Bone marrow (tissue), 2 donors: ENCODE results near the gene ESD.
"Not testable (repeated sequence)": the region's sequence is repeated elsewhere in the genome, so short reads cannot be mapped to it uniquely, and the experiment has no call there.

Experiments
- DNase-seq, 2 donors: peaks; one replicate each; lab custom pipeline; 2025; lab: John Stamatoyannopoulos, UW

Gene ESD

GRCh38 chr13:46795321-46795720, 1.6 kb downstream of the ESD start:
- no peak for DNase-seq

DNA sequence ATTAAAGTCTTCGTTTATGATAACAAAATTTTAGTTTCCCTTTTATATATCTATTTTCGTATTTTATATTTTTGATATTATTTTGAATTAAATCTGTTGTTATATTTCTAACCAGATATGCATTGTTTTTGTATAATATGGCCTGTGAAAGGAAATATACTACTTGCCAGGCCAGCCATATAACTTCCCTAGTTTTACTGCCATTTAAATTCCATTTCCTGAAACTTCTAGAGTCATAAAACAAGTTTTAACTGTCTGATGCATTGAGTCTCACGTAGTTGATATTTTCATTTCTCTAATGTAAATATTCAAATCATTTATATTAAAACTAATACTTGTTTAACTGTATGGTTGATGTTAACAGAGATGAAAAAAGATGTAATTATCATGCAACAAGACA, 13.5 kb downstream of the ESD start:
- DNase-seq = no peak

- DNase-seq = no peak
Measured at GRCh38 chr13:46782691-46783090, 14.3 kb downstream of the ESD start.

DNA sequence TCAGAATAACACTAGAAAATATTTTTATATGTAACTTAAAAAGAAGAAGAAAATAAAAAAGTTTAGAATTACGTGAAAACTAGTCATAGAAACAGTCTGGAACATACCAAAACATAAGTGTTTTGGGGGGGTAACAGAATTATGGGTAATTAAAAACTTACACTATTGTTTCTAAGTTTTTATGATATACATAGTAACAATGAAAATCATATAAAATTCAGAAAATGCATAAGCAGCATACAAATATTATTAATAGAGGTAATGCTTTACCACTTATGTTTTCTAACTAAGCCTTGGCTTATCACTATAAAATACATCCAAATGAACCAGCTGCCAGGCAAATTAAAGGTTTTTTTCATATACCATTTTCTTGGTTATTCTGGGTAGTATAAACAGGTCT, 14.9 kb downstream of the ESD start:
- no peak for DNase-seq

GRCh38 chr13:46778890-46779289, 18.1 kb downstream of the ESD start:
- no peak for DNase-seq

DNA sequence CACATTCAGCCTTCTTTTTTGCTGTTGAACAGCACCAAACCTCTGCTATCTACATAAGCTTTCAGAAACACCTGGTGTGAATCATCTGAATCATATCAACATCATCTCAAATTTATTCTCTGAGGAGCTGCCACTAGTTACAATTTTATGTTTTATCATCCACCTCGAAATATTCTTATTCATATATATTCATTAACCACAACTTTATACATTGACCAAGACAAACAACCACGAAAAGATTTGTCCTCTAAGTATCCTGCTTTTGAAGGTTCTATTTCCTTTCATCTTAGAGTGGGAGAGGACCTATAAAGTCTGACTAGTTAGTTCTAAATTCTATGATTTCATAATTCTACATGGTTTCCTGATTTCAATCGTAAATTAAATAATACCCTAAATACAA, 18.9 kb downstream of the ESD start:
- DNase-seq = no peak

DNA sequence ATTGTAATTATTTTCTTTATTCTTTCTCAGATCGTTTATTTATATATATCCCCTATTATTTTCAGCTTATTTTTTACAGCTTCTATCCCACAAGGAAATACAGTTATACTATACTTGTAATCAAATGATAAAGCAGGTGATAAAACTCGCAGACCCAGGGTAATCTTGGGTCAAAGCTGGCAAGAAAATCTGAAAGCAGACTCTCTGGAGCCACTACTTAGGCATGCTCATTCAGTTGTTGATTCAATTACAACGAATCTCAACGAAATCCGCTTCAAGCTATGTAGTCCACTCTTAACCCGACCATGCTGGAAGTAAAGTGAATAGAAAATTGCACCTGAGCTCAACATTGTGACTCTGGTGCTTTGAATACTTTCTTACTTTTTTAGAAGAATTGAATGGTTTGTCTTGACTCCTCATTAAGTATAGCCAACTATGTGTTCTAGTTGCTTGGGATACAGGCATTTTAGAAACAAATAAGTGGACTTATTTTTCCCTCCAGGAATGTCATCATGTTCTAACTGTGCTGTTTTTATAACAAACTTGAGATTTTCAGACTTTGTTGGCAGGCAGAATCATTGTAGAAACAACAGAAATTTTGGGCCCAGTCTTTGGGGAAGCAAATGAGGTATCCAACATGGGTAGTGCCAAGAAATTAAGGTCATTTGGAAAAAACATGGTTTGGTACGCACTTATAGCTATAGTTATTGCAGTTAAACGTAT, 21.4 kb downstream of the ESD start:
- no peak for DNase-seq

- DNase-seq = no peak
Measured at GRCh38 chr13:46773541-46773940, 23.4 kb downstream of the ESD start.

DNA sequence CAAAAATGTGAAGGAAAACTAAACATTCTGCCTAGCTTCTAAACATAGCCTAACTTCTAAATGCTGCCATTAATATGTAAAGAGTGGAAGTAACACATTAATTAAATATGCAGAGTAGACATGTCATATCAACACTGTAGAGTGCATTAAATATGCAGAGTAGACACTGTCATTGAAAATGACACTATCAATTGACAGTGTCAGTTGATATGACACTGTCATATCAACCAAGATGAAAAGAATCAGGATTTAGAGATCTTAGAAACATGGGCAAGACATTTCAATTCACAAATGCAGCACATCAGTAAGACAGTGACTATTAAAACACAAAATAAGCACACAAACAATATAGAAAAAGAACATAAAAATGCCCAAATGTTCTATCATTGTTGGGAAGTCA, 25.3 kb downstream of the ESD start:
- DNase-seq = no peak

GRCh38 chr13:46769925-46770324, 27.0 kb downstream of the ESD start:
- DNase-seq = not testable (repeated sequence)

DNA sequence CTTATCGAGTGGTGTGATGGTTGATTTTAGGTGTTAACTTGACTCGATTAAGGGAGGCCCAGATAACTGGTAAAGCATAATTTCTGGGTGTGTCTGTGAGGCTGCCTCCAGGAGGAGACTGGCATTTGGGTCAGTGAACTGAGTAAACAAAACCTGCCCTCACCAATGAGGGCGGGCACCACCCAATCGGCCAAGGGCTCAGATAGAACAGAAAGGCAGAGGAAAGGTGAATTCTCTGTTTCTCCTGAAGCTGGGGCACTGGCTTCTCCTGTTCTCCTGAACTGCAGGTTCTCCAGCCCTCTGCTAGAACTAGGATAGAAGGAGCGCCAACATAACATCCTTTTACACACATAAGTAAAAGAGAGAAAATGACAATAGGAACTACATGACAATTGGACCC, 35.1 kb downstream of the ESD start:
- no peak for DNase-seq

- no peak for DNase-seq
Measured at GRCh38 chr13:46761174-46761573, 35.8 kb downstream of the ESD start.

DNA sequence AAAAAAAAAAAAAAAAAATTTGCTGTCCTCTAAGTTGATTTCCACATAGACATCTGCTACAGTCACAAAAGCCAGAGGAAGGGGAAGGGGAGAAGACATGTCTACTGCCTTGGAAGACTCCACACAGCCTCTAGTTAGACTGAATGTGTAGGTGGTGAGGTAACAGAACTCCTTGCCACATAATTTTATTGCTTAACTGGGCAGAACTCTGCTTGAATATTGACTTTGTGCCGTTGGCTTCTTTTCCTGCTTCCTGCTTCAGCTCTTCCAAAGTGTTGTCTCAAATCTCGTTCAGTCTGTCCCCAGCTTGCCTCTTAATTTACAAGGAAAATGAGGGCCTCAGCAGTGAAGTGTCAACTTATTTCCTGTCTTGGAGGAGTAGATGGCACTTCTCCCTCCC, 37.1 kb downstream of the ESD start:
- DNase-seq = no peak

DNA sequence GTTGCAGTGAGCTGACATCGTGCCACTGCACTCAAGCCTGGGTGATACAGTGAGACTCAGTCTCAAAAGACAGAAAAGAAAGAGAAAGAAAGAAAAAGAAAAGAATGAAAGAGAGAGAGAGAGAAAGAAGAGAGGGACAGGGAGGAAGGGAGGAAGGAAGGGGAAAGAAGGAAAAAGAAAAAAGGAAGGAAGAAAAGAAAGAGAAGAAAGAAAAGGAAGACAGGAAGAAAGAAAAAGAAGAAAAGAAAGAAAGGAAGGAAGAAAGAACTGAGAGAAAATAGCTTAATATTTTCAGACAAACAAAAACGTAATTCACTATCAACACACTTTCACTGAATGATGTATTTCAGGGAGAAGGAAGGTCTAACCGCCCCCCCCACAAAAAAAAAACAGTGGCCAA, 39.3 kb downstream of the ESD start:
- no peak for DNase-seq

DNA sequence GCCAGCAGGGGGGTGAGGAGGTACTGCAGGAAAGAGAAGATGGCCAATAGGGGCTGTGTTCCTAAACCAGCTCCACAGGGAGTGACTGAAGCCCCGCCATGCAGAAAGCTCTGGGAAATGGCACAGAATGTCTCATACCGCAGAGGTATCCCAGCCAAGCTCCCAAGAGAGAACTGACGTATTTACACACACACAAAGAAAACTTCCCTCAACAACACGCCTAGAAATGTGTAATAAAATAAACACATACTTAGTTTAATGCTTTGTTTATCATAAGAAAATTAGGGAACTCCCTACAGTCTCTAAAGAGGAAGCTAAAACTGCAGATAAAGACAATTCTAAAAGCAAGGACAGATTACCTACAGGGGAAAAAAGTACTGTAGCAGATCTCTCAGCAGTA, 40.0 kb downstream of the ESD start:
- peak in 1 of 2 donors; percentile 42 for DNase-seq

- not testable (repeated sequence) for DNase-seq
Measured at GRCh38 chr13:46755508-46755907, 41.5 kb downstream of the ESD start.

GRCh38 chr13:46754812-46755211, 42.1 kb downstream of the ESD start:
- DNase-seq = no peak

GRCh38 chr13:46753917-46754316, 43.0 kb downstream of the ESD start:
- DNase-seq = no peak

DNA sequence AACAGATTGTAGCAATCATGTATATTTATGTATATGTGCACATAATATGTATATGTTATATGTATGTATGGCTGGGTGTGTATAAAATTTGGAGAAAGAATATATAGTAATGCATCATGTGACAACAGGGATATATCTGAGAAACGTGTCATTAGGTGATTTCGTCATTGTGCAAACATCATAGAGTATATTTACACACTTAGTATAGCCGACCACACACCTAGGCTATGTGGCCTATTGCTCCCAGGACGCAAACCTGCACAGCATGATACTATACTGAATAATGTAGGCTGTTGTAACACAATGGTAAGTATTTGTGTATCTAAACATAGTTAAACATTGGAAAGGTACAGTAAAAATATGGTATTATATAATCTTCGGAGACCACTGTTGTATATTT, 43.8 kb downstream of the ESD start:
- no peak for DNase-seq

DNA sequence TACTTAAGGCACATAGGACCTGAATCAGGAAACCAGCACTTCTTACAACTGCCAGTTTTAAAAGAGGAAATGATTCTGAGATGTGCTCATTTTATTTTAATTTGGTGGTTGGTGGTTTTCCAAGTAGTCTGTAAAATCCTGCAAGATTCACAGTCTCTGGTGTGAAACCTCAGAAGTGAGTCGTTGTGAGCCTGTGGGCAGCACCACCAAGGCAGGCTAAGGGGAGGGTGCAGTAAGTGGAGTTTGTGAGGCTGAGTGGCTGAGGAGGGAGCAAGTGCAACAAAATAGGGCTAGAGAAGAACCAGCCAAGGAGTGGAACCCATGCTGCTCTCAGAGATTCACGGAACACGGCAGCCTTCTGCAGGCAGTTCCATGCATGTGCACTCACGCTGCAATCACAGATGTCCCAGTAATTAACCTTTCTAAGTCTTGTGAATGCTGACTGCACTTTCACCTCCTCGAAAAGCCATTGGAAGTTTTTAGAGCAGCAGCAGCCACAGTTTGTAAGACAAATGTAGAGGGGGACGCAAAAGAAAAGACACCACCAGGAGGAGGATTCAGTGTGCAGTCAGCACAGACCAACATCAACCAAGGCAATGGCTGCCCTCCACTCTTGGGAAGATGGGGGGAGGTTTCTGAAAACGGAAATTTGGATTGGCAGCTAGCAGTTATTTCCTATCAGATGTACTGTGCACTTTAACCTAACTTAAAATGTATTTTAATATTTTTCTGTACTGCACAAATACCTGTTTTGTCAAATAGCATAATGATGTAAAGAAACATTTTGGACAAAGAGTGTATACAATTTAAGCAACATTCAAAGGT, 44.9 kb downstream of the ESD start:
- peak in 1 of 2 donors; percentile 94 for DNase-seq

GRCh38 chr13:46749951-46750350, 47.0 kb downstream of the ESD start:
- no peak for DNase-seq

- DNase-seq = peak in 1 of 2 donors; percentile 46
Measured at GRCh38 chr13:46748300-46748699, 48.7 kb downstream of the ESD start.

GRCh38 chr13:46747031-46747820, 49.7 kb downstream of the ESD start:
- no peak for DNase-seq
